Esophagus muscularis mucosa (tissue), 4 donors: ENCODE results near the gene SMCHD1. TPM values are rescaled to one million over a fixed set of nuclear protein-coding genes. Genes with fewer than 3 reads are reported as not detected.
A peak's percentile ranks its signal among the peaks of the same experiment; 100 is the strongest.
"Not testable (repeated sequence)": the region's sequence is repeated elsewhere in the genome, so short reads cannot be mapped to it uniquely, and the experiment has no call there.

Experiments used
- DNase-seq: peaks from one replicate; pipeline ENCODE4 v3.0.0-alpha.2; 2017; ENCODE audit errors: extremely low spot score
- H3K27ac ChIP-seq, 4 donors: fragments of 200-600 bp; sonication (generic); replicated peaks in 1 of 4; 1 replicate in 3 of 4; 2 replicates in 1 of 4; pipeline ENCODE4 v1.5.1; 2016 to 2019; ENCODE audit warnings: mild to moderate bottlenecking in 1 of 4
- H3K27me3 ChIP-seq, 4 donors: fragments of 200-600 bp; sonication (generic); one replicate each; pipeline versions ENCODE4 v1.5.1 to v1.6.0; 2016 to 2019
- H3K36me3 ChIP-seq, 4 donors: fragments of 200-600 bp; sonication (generic); one replicate each; pipeline ENCODE4 v1.5.1; 2016 to 2019
- H3K4me1 ChIP-seq, 4 donors: fragments of 200-600 bp; sonication (generic); one replicate each; pipeline ENCODE4 v1.5.1; 2016 to 2019
- H3K4me3 ChIP-seq, 4 donors: fragments of 200-600 bp; sonication (generic); 1 replicate in 2 of 4; 2 replicates in 2 of 4; pipeline ENCODE4 v1.5.1; 2016 to 2019; ENCODE audit warnings: mild to moderate bottlenecking in 4 of 4, moderate library complexity in 1 of 4
- H3K9me3 ChIP-seq, 4 donors: fragments of 200-600 bp; sonication (generic); 1 replicate in 3 of 4; 2 replicates in 1 of 4; pipeline ENCODE4 v1.5.1; 2016 to 2019
- CTCF ChIP-seq, 3 experiments: fragments of 200-600 bp in 2 of 3; fragments of 450-650 bp in 1 of 3; sonication (generic) in 2 of 3; IDR thresholded peaks; one replicate each; pipeline ENCODE4 v1.5.1; 2017 to 2019; ENCODE audit warnings: antibody characterized with exemption in 3 of 3, mild to moderate bottlenecking in 2 of 3, moderate library complexity in 1 of 3
- EP300 ChIP-seq: sonication (generic); formaldehyde crosslinking; IDR thresholded peaks from one replicate; pipeline ENCODE4 v1.6.1; 2017; ENCODE audit warnings: antibody characterized with exemption
- POLR2A ChIP-seq: fragments of 450-650 bp; IDR thresholded peaks from one replicate; pipeline ENCODE4 v1.6.1; 2017; ENCODE audit warnings: antibody characterized with exemption, moderate library complexity, mild to moderate bottlenecking, low read depth
- POLR2AphosphoS5 ChIP-seq, 2 donors: sonication (generic); formaldehyde crosslinking; IDR thresholded peaks; one replicate each; pipeline ENCODE4 v1.6.1; 2017; ENCODE audit warnings: antibody characterized with exemption in 2 of 2
- WGBS: methylation state at CpG from one replicate; pipeline ENCODE4 v1.1.5; 2018; 5-methylcytosine and 5-hydroxymethylcytosine counted together
- intact Hi-C: fragments of 100-400 bp; cut with DNase I; formaldehyde crosslinking; loops from one replicate; pipeline ENCODE4 v1.15.1; 2023
- total RNA-seq, 4 donors: library from RNA; depleted of rRNA; stranded (reverse); fragments of >200 nt; gene quantifications; one replicate each; pipeline versions ENCODE4 v1.1.0 to v1.2.1, GENCODE V29; 2016

SMCHD1 gene
- total RNA-seq, 4 donors from 2014 or later: 47.9 to 62.3 (median 58.2) TPM

- Histone ChIP-seq H3K9me3 (no peaks in the 10 kb centered on the region), H3K27me3 (no peaks in the 10 kb centered on the region), H3K4me1 (peaks cover 23 to 48% (median 44%) of the 10 kb centered on the region in 4 donors), H3K4me3 (peak overlapping the region; percentile 91 to 98 (median 94)), H3K27ac (peak overlapping the region; percentile 97 to 99 (median 98)), H3K36me3 (no peaks in the 10 kb centered on the region)
- WGBS: under 1% methylated on average over 38 of the region's 49 CpGs
- intact Hi-C loops: loop anchor here (5.0 to 10.0 kb wide), 2 partner anchors 84 to 788 kb away; partner anchors contain the start of genes METTL4 and NDC80
- TF ChIP-seq EP300 (no peak), POLR2AphosphoS5 (IDR thresholded peaks at IDR 0.05) (peak; percentile 8 to 61)
- DNase-seq: peak; percentile 92
Measured at GRCh38 chr18:2656237-2656980, 883 bp downstream of the SMCHD1 start.

GRCh38 chr18:2656981-2657512, 1.5 kb downstream of the SMCHD1 start:
- WGBS: 1% methylated on average over 12 of the region's 12 CpGs
- Histone ChIP-seq H3K9me3 (no peaks in the 10 kb centered on the region), H3K27ac (peak overlapping the region; percentile 97 to 99 (median 98)), H3K4me3 (peak overlapping the region; percentile 91 to 98 (median 94)), H3K27me3 (no peaks in the 10 kb centered on the region), H3K4me1 (peaks cover 23 to 48% (median 44%) of the 10 kb centered on the region in 4 donors), H3K36me3 (no peaks in the 10 kb centered on the region)
- intact Hi-C loops: loop anchor here (5.0 to 10.0 kb wide), 2 partner anchors 85 to 788 kb away; partner anchors contain the start of genes METTL4 and NDC80
- no peak for TF ChIP-seq POLR2AphosphoS5 (IDR thresholded peaks at IDR 0.05)
- no peak for TF ChIP-seq POLR2A
- TF ChIP-seq EP300: no peak
- no peak for TF ChIP-seq CTCF (IDR thresholded peaks at IDR 0.05)
- DNase-seq: no peak

- intact Hi-C loops: loop anchor here (5.0 to 10.0 kb wide), 2 partner anchors 86 to 787 kb away; partner anchors contain the start of genes METTL4 and NDC80
- Histone ChIP-seq H3K27ac (peak overlapping the region; percentile 76 to 99 (median 98)), H3K27me3 (no peaks in the 10 kb centered on the region), H3K36me3 (no peaks in the 10 kb centered on the region), H3K4me1 (peaks cover 23 to 52% (median 46%) of the 10 kb centered on the region in 4 donors), H3K4me3 (peak overlapping the region; percentile 91 to 98 (median 94)), H3K9me3 (no peaks in the 10 kb centered on the region)
- no peak for DNase-seq
- TF ChIP-seq POLR2AphosphoS5 (IDR thresholded peaks at IDR 0.05): peak in 1 of 2 donors; percentile 41
- TF ChIP-seq EP300: no peak
- 41% methylated on average over 12 of the region's 12 CpGs for WGBS
Measured at GRCh38 chr18:2657788-2658458, 2.4 kb downstream of the SMCHD1 start.

- H3K9me3 ChIP-seq, DNase-seq, H3K27ac ChIP-seq, intact Hi-C loops, H3K4me3 ChIP-seq, H3K36me3 ChIP-seq, H3K27me3 ChIP-seq: not testable (repeated sequence)
- 95% methylated on average over 3 of the region's 3 CpGs for WGBS
- H3K4me1 ChIP-seq: peaks cover 33 to 74% (median 65%) of the 10 kb centered on the region in 4 donors
Measured at GRCh38 chr18:2660849-2661248, 5.3 kb downstream of the SMCHD1 start.

GRCh38 chr18:2662288-2662687, 6.8 kb downstream of the SMCHD1 start:
- H3K36me3 ChIP-seq, H3K9me3 ChIP-seq, H3K4me3 ChIP-seq, intact Hi-C loops, DNase-seq, H3K27ac ChIP-seq, H3K27me3 ChIP-seq: not testable (repeated sequence)
- WGBS: 82% methylated on average over 7 of the region's 7 CpGs
- peaks cover 33 to 76% (median 64%) of the 10 kb centered on the region in 4 donors for H3K4me1 ChIP-seq

GRCh38 chr18:2662990-2663389, 7.5 kb downstream of the SMCHD1 start:
- Histone ChIP-seq H3K27ac (no peak overlapping the region), H3K4me1 (peaks cover 26 to 69% (median 57%) of the 10 kb centered on the region in 4 donors), H3K9me3 (no peaks in the 10 kb centered on the region), H3K27me3 (no peaks in the 10 kb centered on the region), H3K4me3 (no peak overlapping the region), H3K36me3 (peaks cover 4 to 14% (median 13%) of the 10 kb centered on the region in 4 donors)
- TF ChIP-seq EP300: no peak
- no peak for TF ChIP-seq CTCF (IDR thresholded peaks at IDR 0.05)
- TF ChIP-seq POLR2AphosphoS5 (IDR thresholded peaks at IDR 0.05): no peak
- TF ChIP-seq POLR2A: no peak
- intact Hi-C loops: no loop called here
- DNase-seq: no peak
- WGBS: 80% methylated on average over 5 of the region's 5 CpGs
